Activated CD8-positive, alpha-beta memory T cell treated with anti-CD3 and anti-CD28 coated beads for 36 hours (primary cell): Measurements from ENCODE around the gene SLC15A4. TPM values are rescaled to one million over a fixed set of nuclear protein-coding genes. Genes with fewer than 3 reads are reported as not detected.

Source experiments
- CTCF ChIA-PET: fragments of 350-600 bp; sonication (Branson Sonifier 250); formaldehyde crosslinking; loops from one replicate; lab custom pipeline; 2021; ENCODE audit warnings: antibody characterized with exemption; lab: Charles Lee
- POLR2A ChIA-PET: fragments of 350-600 bp; sonication (Branson Sonifier 250); formaldehyde crosslinking; loops from one replicate; lab custom pipeline; 2021; ENCODE audit warnings: antibody characterized with exemption; lab: Charles Lee
- total RNA-seq, 2 experiments: library from RNA; stranded (reverse); gene quantifications; one replicate each; pipeline ENCODE4 v1.2.3, GENCODE V29; 2021

Gene SLC15A4
- total RNA-seq, 2 experiments from 2014 or later: 26.5 to 26.6 TPM

- ChIA-PET CTCF (no interaction called here), POLR2A (no interaction called here)
Observed at GRCh38 chr12:128798571-128799341, 25.0 kb downstream of the SLC15A4 start.

- CTCF ChIA-PET: interaction anchor here (0.8 to 1.6 kb wide), 4 partner anchors 13 to 25 kb away, joined by 3 read pairs; no protein-coding TSS in a partner anchor
Observed at GRCh38 chr12:128797119-128798118, 26.3 kb downstream of the SLC15A4 start.

GRCh38 chr12:128796439-128797118, 27.2 kb downstream of the SLC15A4 start:
- POLR2A ChIA-PET: interaction anchor here (0.6 to 0.7 kb wide), 2 partner anchors 21 to 33 kb away, joined by 5 to 7 read pairs; no protein-coding TSS in a partner anchor
- CTCF ChIA-PET: interaction anchor here (0.7 to 1.6 kb wide), 5 partner anchors 13 to 931 kb away, joined by 3 to 4 read pairs (median 3); no protein-coding TSS in a partner anchor

More at GRCh38 chr12:128797119-128798118, 26.3 kb downstream of the SLC15A4 start:
- POLR2A ChIA-PET: interaction anchor here (0.6 to 0.9 kb wide), 2 partner anchors 27 to 119 kb away, joined by 3 to 4 read pairs; no protein-coding TSS in a partner anchor

DNA sequence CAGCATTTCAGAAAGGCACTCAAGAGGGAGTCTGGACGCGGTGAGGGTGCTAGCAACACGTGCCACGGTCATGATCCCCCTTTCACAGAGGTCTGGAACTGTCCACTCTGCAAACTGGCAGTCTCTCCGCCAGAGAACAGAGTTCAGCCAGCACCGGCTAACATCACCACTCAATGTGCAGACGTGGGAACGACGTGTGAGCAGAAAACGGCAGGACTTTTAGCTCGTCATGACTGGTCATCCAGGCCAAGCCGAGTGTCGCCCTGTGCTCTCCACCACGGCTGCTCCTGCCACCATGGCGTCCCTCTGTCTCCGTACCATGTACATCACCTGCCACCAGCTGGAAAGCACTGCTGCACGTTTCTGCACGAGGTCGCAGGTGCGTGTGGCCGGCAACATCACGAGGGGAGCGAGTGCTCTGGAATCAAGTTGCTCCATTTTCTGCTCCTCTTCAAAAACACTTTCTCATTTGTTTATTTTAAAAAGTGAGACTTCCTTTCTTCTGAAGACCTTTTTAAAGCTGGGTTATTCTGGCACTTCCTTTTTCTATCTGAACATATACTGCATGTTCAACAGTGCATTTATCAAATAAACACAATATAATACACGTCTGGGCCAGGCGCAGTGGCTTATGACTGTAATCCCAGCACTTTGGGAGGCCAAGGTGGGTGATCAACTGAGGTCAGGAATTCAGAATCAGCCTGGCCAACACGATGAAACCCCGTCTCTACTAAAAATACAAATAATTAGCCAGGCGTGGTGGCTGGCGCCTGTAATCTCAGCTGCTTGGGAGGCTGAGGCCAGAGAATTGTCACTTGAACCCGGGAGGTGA, 28.0 kb downstream of the SLC15A4 start:
- ChIA-PET POLR2A (interaction anchor here (0.6 to 1.4 kb wide), 2 partner anchors 14 to 22 kb away, joined by 4 to 5 read pairs; no protein-coding TSS in a partner anchor), CTCF (interaction anchor here (0.7 to 0.9 kb wide), 3 partner anchors 13 to 932 kb away, joined by 3 to 4 read pairs (median 3); no protein-coding TSS in a partner anchor)

DNA sequence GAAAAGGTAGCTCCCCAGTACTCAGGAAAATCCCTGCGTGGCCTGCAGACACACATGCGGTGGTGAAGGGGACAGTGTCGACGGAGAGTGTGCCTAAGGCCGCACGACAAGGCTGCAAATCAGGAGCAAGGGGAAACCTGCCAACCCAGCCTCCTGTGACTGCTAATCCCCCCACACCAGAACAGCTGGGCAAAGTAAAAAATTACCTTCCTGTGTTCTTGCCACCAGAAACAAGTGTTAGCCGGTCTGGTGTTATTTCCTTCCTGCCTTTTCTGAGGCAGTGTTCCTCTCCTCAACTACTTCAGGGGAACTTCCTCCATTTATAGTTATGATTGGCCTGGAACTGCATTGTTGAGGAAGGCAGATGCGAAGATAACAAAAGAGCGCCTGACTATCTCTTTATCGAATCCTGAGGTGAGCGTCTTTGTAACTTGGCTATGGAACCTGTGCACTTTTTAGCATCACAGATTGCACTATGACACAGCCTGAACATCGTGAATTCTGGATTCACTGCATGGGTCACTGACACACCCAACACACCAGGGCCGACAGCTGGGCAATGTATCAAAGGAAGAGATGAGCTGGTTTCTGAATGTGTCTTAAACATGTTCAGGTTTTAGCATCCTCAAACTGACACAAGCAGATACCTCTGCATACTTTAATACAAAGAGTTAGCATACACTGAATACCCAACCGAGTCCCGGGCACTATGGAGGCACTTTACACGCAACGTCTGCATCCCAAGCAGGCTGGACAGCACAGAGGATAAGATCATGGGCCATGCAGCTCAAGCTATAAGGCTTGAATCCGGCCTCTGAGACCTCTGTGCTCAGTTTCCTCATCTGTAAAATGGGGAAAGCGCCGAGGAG, 28.9 kb downstream of the SLC15A4 start:
- POLR2A ChIA-PET: interaction anchor here (0.7 to 1.4 kb wide), 2 partner anchors 15 to 26 kb away, joined by 3 to 4 read pairs; no protein-coding TSS in a partner anchor
- CTCF ChIA-PET: interaction anchor here (0.9 to 1.2 kb wide), 3 partner anchors 13 to 40 kb away, joined by 3 to 4 read pairs (median 3); partner anchors contain the start of gene SLC15A4

- ChIA-PET CTCF (interaction anchor here (1.2 kb wide), 1 partner anchor 30 kb away, joined by 3 read pairs; the partner anchor contains the start of gene SLC15A4), POLR2A (no interaction called here)
Observed at GRCh38 chr12:128793701-128794100, 30.1 kb downstream of the SLC15A4 start.

DNA sequence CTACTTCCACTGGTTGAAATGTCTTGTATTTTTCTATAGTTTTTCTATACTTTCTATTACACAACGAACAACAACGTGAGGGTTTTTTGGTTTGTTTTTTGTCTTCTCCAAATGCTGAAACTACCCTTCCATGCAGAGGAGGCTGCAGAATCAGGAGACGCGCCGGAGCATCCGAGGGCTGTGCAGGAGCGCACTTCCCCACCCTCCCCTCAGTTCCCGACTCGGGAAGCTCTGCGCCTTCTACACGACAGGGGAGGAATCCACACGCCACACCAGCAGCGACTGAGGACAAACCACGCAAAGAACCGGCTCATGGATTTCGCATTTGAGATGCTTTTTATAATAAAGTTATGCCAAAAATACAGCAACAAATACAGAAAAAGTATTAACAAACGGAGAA, 30.9 kb downstream of the SLC15A4 start:
- ChIA-PET POLR2A (no interaction called here), CTCF (no interaction called here)

GRCh38 chr12:128792398-128792797, 31.4 kb downstream of the SLC15A4 start:
- CTCF ChIA-PET: no interaction called here

DNA sequence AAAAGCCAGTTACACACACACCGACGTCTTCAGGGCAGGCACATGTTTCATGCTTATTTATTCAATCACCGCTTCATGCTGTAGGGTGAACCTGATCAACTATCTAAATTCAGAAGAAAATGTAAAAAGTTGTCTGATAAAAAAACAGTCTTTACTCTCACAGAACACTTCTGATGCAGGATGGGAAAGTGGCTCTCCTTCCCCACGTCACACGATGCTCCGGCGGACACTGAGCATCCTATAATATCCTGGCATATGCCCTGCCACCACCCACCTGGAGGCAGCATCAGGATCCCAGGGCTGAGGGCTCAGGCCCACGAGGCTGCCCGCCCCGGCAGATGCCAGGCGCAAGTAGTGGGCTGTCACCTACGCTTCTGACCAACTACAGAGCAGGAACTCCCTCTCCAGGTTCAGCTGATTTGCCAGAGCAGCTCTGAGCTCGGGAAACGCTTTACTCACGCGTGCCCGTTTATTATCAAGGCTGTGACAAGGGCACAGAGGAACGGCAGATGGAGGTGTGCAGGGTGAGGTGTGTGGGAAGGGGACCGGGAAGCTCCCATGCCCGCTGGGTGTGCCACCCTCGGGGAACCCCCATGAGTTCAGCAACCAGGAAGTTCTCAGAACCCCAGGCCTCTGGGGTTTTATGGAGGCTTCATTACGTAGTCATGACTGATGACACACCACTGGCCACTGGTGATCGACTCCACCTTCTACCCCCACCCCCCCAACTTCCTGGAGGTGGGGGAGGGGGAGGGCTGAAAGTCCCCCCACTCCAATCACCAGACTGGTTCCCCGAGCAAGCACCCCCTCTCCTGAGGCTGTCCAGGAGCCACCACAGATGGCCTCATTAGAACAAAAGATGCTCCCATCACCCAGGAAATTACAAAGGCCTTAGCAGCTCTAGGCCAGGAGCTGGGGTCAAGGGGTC, 32.1 kb downstream of the SLC15A4 start:
- POLR2A ChIA-PET: no interaction called here
- CTCF ChIA-PET: interaction anchor here (0.6 to 1.3 kb wide), 2 partner anchors 36 to 557 kb away, joined by 3 read pairs; no protein-coding TSS in a partner anchor

More at GRCh38 chr12:128792398-128792797, 31.4 kb downstream of the SLC15A4 start:
- POLR2A ChIA-PET: no interaction called here

DNA sequence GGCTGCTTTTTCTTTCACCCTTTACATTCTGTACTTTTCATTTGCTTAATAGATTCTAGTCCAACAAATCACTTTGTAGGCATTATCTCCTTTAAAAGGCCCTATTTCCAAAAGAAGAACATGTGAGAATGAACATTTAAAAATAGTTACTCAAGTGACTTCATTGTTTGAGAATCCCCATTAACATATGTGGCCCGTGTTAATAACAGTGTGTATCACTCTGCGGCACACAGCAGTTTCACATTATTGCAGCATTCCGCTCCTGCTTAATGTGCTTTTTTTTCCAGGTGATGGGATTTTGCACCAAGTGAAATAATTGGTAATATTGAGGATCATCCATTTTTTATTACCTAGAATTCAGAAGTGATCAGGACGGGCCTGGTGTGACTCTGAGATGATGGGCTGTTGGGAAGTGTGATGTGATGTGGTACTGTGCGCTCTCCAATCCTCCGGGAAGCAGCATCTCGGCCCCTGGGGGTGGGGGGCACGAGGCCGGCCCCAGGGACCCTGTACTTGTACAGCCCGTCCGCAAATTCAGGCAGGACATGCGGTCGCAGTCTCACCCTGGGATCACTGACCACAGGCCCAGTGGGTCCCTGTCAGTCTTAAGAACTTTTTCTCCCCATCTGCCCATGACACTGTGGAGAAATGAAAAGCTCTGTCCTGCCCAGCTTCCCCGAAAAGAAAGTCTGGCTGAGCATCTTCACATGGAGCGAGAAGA, 32.9 kb downstream of the SLC15A4 start:
- POLR2A ChIA-PET: no interaction called here
- CTCF ChIA-PET: interaction anchor here (0.6 to 1.3 kb wide), 2 partner anchors 36 to 558 kb away, joined by 3 read pairs; no protein-coding TSS in a partner anchor

DNA sequence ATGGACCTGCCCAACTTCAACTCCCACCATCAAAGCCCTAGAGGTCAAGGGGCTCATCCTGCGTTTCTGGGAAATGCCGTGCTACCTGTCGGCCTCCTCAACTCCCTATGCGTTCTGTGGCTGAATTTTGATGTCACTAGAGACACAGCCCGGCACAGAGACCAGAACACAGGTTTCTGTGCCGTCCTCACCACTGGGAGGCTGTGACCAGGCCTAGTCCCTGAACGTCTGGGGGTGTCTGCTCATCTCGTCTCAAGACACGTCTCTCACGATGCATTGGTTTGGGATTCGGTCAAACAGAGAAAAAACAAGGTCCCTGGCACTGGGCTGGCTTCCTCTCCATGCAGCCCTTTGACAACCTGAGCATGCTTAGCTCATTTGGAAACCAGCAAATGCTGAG, 33.5 kb downstream of the SLC15A4 start:
- ChIA-PET CTCF (no interaction called here), POLR2A (no interaction called here)

- CTCF ChIA-PET: no interaction called here
- POLR2A ChIA-PET: no interaction called here
Observed at GRCh38 chr12:128789356-128789929, 34.3 kb downstream of the SLC15A4 start.

- CTCF ChIA-PET: no interaction called here
- POLR2A ChIA-PET: no interaction called here
Observed at GRCh38 chr12:128787827-128788226, 35.9 kb downstream of the SLC15A4 start.

DNA sequence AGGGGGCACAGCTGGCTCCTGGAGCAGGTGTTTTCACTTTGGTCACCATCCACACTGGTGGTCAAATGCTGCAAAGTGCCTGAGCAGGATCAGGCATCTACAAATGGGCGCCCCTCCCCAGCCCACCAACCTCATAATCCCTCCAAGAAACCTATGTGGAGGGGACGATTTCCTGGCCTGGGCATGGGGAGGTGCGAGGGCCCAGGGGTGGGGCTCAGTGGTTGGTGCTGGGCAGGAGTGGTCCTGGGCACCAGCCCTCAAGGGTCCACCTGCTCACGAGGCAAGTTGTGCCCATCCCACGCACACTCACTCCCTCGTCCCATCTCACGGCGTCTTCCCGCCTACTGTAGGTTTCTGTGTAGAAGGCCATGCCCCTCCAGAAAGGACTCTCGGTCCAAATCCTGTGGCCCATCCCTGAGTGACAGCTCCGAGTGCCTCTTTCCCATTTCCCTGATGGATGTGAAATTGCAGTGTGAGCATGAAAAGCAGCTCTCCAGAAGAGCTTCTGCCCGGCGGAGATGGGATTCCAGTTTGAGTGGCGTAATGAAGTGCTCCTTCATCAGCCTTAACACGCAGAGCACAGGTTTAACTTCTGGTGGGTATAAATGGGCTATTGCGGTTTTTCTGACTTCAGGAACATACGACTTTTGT, 36.9 kb downstream of the SLC15A4 start:
- ChIA-PET CTCF (no interaction called here), POLR2A (no interaction called here)
